Measurements from ENCODE around the gene OR13C8. TPM values are rescaled to one million over a fixed set of nuclear protein-coding genes. Genes with fewer than 3 reads are reported as not detected.

Gene OR13C8
- total and polyA plus RNA-seq, 2 of the 8 experiments (the other 6 are each of a cell fraction or from before 2014, with no cell fraction given), result not detected

DNA sequence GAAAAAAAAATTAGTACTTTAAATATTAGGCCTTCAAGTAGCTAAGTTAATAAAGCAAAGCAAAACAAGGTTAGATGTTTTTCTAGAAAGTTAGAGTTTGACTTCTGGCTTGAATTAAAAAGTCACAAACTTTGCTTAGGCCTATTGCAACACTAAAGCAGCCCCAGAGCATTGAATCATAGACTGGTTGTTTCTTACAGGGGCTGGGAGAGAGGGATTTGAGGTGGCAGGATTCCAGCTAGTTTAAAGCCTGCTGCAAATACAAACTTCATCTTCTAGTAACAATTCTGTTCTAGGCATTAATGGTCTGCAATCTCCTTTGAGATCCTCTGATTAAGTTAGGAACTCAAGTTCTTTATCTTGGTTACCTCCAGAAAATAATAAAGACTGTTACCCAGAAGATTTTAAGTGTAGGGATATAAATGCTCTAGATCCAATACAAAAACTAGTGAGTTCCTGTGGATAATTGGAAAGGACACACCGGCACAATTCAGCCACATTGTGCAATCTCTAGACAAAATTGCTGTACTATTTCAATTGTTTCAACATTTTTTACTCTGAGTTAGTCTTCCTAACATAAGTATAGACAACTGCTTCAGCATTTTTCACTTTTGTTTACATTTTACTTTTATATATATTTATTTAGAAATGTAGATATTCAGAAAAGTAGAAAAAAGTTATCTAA, 17.7 kb downstream of the OR13C8 start:
- Histone ChIP-seq H4K8ac (ENCODE audit: extremely low read depth, insufficient read depth, low read length) (no peak overlapping the region), H2BK120ac (replicated peaks; ENCODE audit: low read depth, low read length) (no peak overlapping the region), H3K79me2 (ENCODE audit: control insufficient read depth in 1 of 2, insufficient read depth in 2 of 2, low read length in 2 of 2) (no peaks in the 10 kb centered on the region), H3K79me1 (ENCODE audit: low read depth, low read length) (no peaks in the 10 kb centered on the region), H4K91ac (replicated peaks; ENCODE audit: insufficient read length, low read length) (no peak overlapping the region), H3K14ac (ENCODE audit: insufficient read length) (no peak overlapping the region), H3K4ac (replicated peaks; ENCODE audit: insufficient read length, low read depth, low read length) (no peak overlapping the region), H3K36me3 (ENCODE audit: control insufficient read depth in 2 of 4, insufficient read depth in 4 of 4, low read length in 3 of 4) (no peaks in the 10 kb centered on the region), H2BK15ac (ENCODE audit: low read length) (no peak overlapping the region), H2AFZ (ENCODE audit: low read length) (no peak overlapping the region), H3K4me1 (replicated peaks in 1 of 4; ENCODE audit: control insufficient read depth in 3 of 4, insufficient read depth in 4 of 4, low read length in 3 of 4) (no peaks in the 10 kb centered on the region), H3K18ac (ENCODE audit: extremely low read depth, low read length) (no peak overlapping the region), H3K27ac (ENCODE audit: low read depth, low read length) (no peak overlapping the region), H3K4me2 (ENCODE audit: insufficient read depth in 1 of 2, low read depth in 2 of 2, low read length in 2 of 2) (no peak overlapping the region), H2BK5ac (ENCODE audit: low read depth, low read length) (no peak overlapping the region), H3K9ac (replicated peaks in 1 of 4; ENCODE audit: extremely low read depth in 1 of 4, low read depth in 3 of 4, low read length in 3 of 4) (no peak overlapping the region), H3K23me2 (ENCODE audit: low read depth, low read length) (no peaks in the 10 kb centered on the region), H3K4me3 (ENCODE audit: extremely low read depth in 1 of 4, insufficient read depth in 2 of 4, low read depth in 3 of 4, low read length in 4 of 4) (no peak overlapping the region), H3K27me3 (replicated peaks in 1 of 4; ENCODE audit: control insufficient read depth in 3 of 4, extremely low read depth in 1 of 4, insufficient read depth in 3 of 4, low read length in 3 of 4) (no peaks in the 10 kb centered on the region), H4K5ac (ENCODE audit: insufficient read length, low read depth, low read length) (no peak overlapping the region), H2BK12ac (ENCODE audit: low read depth, low read length) (no peak overlapping the region), H4K20me1 (replicated peaks in 1 of 2; ENCODE audit: control insufficient read depth in 1 of 2, insufficient read depth in 2 of 2, low read length in 2 of 2) (no peaks in the 10 kb centered on the region), H3K56ac (replicated peaks; ENCODE audit: insufficient read length, low read depth, low read length) (no peak overlapping the region), H2AK5ac (ENCODE audit: low read depth, low read length) (no peak overlapping the region), H2BK20ac (ENCODE audit: low read length) (no peak overlapping the region), H3K23ac (ENCODE audit: insufficient read length) (no peak overlapping the region), H3K9me3 (ENCODE audit: insufficient read depth in 2 of 2, low read depth in 1 of 2, low read length in 1 of 2) (no peaks in the 10 kb centered on the region)
- ChIA-PET CTCF (ENCODE audit: partially characterized antibody) (interaction anchor here (0.6 kb wide), 1 partner anchor 291 kb away, joined by 3 read pairs; no protein-coding TSS in a partner anchor), POLR2A (ENCODE audit: partially characterized antibody) (no interaction called here)
- 95% methylated on average over 1 of the region's 1 CpG; no CpG with 5 or more reads in 1 of the 2 experiments for WGBS, 2 experiments (ENCODE audit: extremely low coverage in 1 of 2, insufficient coverage in 1 of 2, insufficient read length in 1 of 2, insufficient replicate concordance in 2 of 2, low coverage in 1 of 2, low lambda C conversion rate in 2 of 2, missing lambda C conversion rate in 1 of 2)
- FAIRE-seq, result no peak
- no peak for DNase-seq (ENCODE audit: low read depth in 1 of 2, low spot score in 2 of 2)
- TF ChIP-seq KDM1A (IDR thresholded peaks at IDR 0.05; ENCODE audit: borderline replicate concordance, low read length) (no peak), KDM4A (IDR thresholded peaks at IDR 0.05; ENCODE audit: low read depth, low read length, severe bottlenecking) (no peak), CHD1 (IDR thresholded peaks at IDR 0.05; ENCODE audit: low read depth, low read length) (no peak), TAF7 (optimal IDR thresholded peaks at IDR 0.05; ENCODE audit: borderline replicate concordance, low read depth, low read length) (no peak), RNF2 (IDR thresholded peaks at IDR 0.05; ENCODE audit: borderline replicate concordance, low read depth, low read length, missing control alignments, poor library complexity, severe bottlenecking) (no peak), SRF (IDR thresholded peaks at IDR 0.05; ENCODE audit: low read depth, low read length) (no peak), HDAC6 (IDR thresholded peaks at IDR 0.05; ENCODE audit: low read depth, low read length) (no peak), ZNF274 (IDR thresholded peaks at IDR 0.05; ENCODE audit: borderline replicate concordance, extremely low read depth, low read length) (no peak), TAF1 (IDR thresholded peaks at IDR 0.05; ENCODE audit: low read depth, low read length) (no peak), POLR2AphosphoS5 (IDR thresholded peaks at IDR 0.05; ENCODE audit: low read depth, low read length) (no peak), SIRT6 (IDR thresholded peaks at IDR 0.05; ENCODE audit: low read length) (no peak), JUN (IDR thresholded peaks at IDR 0.05; ENCODE audit: low read depth, low read length) (no peak), SP4 (IDR thresholded peaks at IDR 0.05; ENCODE audit: low read length) (no peak)
